Fibroblast of gingiva (primary cell): ENCODE data around the gene RPS6KA3.
"Not testable (repeated sequence)": the region's sequence is repeated elsewhere in the genome, so short reads cannot be mapped to it uniquely, and the experiment has no call there.

ENCODE experiments used
- DNase-seq: peaks from one replicate; pipeline ENCODE4 v3.0.0-alpha.2; 2011; ENCODE audit warnings: low read depth

The RPS6KA3 gene

DNA sequence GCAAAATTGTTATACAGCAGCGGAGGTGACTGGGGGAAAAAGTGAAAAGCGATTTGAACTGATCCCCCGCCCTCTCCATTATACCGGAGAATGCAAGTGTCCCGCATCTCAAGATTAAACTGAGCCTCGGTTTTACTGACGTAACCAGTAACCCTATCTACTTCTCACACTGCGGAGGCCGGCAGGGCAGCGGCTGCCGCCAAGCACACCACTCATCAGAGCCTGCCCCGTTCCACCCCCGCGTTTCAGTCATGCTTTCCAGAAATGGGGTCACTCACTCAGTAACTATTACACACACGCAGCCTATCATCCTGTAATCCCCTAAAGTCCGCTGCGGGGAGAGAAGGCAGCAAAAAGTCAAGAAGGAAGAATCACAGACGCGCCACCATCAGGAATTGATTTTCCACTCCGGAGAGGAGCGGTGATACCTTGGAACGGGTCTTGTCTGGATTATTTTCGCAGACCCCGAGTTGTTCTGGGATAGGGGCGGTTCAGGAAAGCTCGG lies 1.4 kb downstream of the RPS6KA3 start:
- peak; percentile 67 for DNase-seq

DNA sequence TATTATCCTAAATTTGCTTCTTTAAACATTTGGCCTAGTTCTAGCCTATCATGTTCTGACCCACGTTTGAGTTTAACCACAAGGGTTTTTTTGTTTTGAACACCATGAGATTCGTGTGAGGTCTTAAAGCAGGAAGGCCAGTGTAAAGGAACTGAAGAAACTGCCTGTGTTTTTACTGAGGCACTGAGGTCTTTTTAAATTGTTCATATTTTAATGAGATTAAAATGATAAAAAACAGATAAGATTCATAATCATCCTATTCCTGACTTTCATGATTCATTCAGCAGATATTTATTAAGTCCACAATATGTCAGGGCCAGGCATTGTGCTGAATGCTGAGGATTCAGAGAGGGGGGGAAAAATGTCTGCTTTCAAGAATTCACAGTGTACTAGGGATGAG lies 3.2 kb downstream of the RPS6KA3 start:
- no peak for DNase-seq

DNA sequence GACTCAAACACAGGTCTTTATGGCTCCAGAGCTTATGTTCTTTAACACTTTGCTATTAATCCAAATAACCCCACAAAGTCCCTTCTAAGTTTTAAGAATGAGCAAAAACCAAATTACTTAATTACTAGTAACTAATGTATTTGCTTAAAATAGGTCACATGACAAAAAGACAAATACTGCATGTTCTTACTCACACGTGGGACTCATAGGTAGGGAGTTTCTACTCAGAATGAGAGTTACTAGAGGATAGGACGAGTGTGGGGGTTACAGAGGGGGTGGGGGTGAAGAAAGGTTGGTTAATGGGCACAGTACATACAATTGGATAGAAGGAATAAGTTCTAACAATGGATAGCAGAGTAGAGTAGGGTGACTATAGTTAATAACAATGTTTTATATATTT lies 5.8 kb downstream of the RPS6KA3 start:
- no peak for DNase-seq

DNA sequence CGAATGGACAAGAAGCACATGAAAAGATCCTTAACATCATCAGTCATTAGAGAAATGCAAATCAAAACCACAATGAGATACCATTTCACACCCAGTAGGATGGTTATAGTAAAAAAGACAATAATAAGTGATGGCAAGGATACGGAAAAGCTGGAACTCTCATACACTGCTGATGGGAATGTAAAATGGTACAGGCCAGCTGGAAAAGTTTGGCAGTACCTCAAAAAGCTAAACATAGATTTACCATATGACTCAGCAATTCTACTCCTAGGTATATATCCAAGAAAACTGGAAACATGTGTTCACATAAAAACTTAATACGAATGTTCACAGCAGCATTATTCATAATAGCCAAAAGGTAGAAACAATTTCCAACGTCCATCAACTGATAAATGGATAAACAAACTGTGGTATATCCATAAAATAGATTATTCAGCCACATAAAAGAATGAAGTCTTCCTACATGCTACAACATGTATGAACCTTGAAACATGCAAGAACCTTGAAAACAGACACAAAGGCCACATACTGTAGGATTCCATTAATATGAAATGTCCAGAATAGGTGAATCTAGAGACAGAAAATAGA lies 11.9 kb downstream of the RPS6KA3 start:
- DNase-seq, result peak; percentile 36

DNA sequence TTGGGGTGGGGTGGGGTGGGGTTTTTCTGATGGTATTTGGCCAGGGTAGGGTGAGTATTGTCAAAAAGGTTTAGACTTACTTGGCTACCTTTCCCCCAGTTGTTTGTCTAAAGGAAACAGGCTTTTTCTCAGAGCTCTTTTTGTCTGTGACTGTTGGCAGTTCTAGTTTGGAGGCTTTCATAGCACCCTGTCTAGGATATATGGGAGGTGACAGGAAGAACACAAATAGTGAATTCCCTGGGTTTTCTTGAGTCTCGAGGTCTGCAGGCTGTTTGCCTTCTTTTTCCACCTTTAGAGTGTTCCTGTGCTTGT lies 13.5 kb downstream of the RPS6KA3 start:
- no peak for DNase-seq

DNA sequence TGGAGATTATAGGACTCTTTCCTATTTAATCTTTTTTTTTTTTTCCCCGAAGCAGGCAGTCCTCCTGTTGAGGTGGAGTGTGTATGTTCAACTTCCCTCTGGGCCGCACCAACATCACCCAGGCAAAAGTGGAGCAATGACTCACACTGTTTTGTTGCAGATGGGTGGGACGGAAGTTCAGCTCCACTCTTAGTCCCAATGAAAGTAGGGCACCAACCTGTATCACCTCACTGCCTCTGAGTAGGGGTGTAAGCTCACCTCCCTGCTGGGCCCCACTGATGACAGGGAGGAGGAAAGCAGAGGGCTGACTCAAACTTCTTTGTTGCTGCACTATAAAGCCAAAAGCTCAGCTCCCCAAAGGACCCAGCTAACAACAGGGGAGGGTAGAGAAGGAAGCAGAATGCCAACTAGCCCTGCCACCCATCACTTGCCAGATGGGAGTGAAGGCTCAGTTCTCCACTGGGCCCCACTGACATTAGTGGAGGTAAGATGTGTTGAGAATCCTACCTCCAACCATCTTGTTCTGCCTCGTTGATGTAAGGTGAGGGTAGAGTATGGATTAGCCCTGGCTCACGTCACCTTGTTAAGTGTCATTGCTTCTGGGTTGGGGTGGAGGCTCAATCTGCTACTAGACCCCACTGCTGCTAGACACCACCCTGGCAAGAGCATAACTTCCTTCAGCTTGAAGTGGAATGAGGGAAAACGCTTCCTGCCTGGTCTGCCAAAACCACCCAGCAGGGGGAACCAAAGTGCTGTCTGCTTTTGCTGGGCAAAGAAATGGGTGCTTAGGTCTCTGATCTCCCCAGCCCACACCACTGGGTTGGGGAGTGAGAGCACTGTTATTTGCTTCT lies 14.1 kb downstream of the RPS6KA3 start:
- peak; percentile 22 for DNase-seq

DNA sequence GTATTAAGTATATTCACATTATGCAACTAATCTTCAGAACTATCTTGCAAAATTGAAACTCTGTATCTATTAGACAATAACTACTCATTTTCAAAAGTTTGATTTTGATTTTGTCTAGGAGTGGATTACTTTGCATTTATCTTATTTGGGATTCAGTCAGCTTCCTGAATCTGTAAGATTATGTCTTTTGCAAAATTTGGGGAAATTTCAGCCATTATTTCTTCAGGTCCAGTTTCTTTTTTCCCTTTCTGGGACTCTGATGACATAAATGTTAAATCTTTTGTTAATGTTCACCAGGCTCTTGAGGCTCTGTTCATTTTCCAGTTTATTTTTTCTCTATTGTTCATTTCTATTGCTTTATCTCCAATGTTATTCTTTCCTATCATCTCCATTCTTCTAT lies 15.0 kb downstream of the RPS6KA3 start:
- DNase-seq, result no peak

DNA sequence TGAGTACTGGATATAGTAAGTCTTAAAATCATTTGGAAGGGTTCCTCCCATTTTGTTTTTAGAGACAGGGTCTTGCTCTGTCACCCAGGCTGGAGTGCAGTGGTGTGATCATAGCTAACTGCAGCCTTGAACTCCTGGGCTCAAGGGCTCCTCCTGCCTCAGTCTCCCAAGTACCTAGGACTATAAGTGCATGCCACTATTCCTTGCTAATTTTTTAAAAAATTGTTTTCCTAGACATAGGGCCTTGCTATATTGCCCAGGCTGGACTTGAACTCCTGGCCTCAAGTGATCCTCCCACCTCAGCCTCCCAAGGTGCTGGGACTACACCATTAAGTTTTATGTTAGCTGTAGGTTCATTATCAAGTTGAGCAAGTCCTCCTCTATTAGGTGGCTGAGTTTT lies 16.6 kb downstream of the RPS6KA3 start:
- not testable (repeated sequence) for DNase-seq

DNA sequence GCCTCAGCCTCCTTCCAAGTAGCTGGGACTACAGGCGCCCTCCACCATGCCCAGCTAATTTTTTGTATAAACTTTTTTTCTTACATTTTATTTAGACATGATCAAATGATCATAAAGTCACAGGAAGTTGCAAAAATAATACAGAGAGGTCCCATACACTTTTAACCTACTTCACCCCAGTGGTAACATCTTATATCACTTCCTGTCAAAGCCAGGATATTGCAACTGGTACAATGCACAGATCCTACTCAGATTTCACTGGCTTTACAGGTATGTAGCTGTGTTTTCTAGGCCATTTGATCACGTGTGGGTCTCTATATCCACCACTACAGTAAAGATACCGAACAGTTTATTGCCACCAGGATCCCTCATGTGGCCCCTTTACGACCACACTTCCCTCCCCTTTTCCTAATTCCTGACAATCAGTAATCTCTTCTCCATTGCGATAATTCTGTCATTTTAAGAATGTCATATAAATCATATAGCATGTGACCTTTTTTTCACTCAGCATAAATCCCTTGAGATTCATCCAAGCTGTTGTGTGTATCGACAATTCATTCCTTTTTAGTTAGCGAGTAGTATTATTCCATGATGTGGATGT lies 18.0 kb downstream of the RPS6KA3 start:
- DNase-seq, result no peak

DNA sequence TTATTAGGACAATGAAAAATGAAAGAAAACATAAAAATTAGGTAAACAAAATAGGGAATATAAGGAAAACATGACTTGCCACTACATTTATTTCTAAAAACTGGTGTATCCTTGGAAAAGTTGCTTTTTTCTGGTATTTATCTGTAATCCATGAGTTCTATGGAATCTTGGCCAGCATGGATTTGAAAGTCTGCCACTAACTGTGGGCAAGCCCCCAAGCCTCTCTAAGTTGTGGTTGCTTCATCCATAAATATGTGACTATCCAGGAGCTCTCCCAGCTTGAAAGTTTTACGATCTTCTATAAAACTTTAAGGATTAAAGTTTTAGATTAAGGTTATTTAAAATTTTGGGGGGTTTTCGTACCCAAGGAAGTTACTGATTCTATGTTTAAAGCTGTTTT lies 21.8 kb downstream of the RPS6KA3 start:
- DNase-seq, result peak; percentile 26

DNA sequence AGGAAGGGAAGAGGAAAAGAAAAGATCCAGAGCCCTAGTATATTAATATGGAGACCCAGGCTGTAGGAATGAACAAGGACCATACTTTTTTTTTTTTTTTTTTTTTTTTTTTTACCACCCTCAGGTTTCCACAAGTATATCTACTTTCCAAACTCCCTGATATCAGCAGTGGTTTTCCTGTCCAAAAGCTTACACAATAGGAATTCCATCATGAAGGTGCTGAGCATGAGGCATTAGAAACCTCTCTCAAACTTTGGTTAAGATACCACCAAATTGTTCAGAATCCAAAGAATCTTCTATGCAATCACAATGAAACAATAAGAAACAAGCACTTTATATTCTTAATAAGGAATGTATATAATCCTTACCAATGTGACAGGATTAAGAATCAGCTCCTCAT lies 26.5 kb downstream of the RPS6KA3 start:
- no peak for DNase-seq

DNA sequence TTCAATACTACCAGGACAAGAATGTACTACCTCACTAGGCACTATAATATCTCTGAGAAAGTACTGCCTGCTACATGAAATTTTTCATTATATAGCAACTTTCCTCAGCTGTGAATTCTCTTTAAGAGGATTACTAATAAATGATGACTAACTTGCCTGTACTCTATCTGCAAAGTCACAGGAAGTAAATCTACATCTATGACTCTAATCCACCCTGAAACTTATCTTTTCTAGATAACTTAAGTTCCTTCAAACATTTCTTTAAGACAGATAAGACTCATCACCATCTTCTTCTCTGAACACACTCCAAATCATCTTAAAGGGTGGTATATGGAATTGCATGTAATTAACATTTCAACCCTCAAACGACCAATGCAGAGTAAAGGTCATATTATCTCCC lies 28.8 kb downstream of the RPS6KA3 start:
- no peak for DNase-seq

DNA sequence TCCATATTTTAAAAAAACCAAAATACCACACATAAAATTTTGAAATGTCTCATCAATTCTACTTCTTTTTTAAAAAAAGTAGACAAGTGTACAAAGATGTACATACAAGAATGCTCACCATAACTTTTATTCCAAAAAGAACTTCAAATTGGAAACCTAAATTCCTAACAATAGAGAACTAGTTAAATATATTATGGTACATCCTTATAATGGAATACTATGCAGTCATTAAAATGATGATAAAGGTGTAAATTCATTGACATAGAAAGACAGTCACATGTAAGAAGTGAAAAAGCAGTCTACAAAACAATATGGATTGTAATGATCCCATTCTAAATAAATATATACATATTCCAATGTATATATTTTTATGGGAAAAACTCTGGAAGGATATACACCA lies 31.0 kb downstream of the RPS6KA3 start:
- no peak for DNase-seq

DNA sequence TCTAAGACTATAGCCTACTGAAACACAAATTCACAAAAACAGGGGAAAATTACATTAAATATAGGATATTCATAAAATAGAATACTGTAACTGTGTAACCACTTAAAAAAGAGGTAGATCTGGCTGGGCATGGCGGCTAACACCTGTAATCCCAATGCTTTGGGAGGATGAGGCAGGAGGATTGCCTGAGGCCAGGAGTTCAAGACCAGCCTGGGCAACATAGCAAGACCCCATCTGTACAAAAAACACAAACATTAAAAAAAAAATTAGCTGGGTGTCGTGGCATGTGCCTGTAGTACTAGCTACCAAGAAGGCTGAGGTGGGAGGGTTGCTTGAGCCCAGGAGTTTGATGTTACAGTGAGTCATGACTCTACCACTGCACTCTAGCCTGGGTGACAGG lies 33.4 kb downstream of the RPS6KA3 start:
- no peak for DNase-seq

DNA sequence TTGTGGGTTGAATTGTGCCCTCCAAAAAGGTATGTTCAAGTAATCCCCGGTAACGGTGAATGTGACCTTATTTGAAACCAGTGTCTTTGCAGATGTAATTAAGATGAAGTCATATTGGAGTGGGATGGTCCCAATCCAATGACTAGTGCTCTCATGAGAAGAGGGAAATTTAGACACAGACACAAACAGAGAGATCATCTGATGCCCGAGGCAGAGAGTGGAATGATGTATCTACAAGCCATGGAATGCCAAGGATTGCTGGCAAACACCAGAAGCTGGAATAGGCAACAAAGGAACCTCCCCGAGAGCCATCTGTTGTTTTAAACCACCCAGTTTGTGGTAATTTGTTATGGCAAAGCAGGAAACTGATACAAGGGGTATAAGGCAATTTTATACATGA lies 35.1 kb downstream of the RPS6KA3 start:
- DNase-seq, result peak; percentile 50

DNA sequence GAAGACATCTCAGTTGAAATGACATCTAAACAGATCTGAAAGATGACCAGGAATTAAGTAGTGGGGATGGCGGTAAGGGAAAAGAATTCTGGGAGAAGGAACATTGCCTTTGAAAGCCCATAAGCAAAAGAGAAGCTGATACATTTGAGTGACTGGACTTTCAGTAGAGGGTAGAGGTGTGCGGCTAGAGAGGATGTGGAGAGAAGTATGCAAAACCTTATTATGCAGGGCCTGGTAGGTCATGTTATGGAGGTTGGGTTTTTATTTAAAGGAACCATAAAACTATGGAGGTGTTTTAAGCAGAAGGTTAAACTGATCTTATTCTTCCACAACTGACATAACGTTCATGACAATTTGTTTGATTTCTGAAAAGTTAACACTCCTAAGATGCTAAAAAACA lies 36.3 kb downstream of the RPS6KA3 start:
- DNase-seq, result no peak

DNA sequence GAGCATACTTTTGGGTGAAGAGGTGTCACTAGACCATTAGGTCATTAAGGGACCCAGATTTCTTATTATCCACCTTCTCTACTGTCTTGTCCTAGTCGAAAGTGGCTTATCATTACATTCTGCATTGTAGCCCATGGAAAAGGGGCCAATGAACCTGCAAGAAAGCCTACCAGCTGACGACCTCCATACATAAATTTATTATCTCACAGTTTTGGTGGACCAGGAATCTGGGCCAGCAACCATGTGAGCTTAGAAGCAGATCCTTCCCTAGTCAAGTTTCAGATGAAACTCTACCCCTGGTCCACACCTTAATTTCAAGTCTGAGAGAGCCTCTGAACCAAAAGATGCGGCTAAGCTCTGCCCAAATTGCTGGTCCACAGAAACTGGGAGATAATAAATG lies 37.6 kb downstream of the RPS6KA3 start:
- DNase-seq, result no peak

DNA sequence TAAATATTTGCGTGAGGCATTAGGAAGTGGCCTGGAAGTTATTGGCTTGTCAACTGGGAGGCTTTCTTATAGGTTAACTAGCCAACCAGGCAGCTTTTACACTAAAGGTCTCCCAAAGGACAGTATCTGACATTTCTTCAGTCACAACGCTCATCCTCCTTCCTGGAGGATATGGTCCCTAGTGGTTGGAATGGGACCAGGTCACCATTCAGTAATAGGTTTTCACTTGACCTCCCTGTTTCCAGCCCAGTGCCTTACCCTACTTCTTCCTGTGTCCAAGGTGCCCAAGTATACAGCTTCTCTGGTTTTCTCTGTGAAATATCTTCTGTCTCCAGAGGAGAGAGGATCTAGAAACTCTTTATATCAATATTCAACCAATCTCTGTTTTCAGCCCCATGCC lies 38.5 kb downstream of the RPS6KA3 start:
- DNase-seq, result no peak

DNA sequence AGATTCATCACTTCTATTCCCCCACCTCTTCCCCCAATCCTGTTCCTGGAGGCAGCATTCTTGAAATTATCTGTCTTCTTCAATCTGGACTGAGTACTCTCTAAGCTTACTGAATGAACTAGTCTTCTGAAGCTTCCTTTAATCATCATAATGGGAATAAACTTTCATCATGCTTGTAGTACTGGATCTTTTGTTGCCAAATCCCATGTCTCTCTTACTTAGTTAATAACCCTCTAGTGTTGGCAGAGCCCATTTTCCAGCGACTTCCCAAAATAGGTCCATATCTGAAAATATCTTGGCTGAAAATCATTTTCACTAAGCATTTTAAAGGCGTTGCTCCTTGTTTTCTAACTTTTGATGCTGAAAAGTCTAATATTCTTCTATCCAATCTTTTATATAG lies 39.6 kb downstream of the RPS6KA3 start:
- DNase-seq, result no peak

DNA sequence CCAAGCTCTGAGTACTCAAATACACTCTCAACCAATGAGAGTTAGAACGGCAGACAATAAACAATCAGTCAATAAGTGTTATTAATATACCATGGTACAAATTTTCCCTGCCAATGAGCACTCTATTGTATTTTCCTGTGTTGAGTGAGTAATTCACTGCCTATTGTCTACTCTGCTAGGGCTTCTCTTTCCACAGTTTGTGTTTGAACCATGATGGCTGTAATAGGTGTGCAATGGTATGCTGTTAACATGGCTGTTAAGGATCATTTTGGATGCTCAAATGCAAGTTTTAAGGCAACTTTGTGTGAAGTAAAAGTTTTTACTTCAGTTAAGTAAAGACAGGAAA lies 41.2 kb downstream of the RPS6KA3 start:
- no peak for DNase-seq

DNA sequence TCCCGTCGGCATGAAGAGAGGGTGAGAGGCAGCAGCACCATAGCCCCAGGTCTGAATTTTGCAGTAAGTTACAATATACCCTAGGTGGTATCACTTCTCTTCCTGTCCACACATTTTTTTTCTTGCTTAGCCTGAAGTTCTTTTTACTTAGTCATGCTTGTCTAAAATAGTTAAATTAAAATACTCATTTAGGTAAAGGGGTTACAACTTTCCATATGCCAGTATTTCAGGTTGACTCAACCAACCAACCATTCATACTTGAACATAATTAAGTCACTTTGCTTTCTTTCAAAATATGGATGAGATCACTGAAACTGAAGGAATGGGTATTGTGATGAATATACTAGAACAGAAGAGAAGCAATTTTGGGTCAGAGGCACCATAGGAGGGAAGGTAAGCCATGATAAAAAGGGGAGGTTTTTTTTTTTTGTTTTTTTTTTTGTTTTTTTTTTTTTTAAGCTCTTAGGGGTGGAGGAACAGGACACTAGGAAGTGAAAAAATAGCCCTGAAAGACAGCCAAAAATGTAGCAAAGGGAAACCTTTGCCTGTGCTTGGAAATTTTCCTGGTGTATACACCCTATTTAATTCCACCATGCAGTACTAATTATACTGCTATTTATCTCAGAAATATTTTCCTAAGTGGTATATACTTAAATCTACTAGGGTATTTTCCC lies 41.8 kb downstream of the RPS6KA3 start:
- peak; percentile 52 for DNase-seq

DNA sequence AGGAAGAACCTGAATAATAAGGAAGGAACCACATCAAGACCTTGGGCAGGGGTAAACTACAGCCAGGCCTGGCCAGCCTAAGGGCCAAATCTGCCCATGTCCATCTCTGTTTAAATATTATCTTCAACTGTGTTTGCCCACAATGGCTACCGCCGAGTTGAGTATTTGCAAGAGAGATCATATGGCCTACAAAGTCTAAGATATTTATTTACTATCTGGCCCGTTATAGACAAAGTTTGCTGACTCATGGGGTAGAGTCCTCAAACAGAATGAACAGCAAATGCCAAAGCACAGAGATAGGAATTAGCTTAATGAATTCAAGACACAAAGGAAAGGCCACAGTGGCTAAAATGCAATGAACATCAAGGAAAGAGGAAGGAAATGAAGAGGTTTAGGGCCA lies 44.8 kb downstream of the RPS6KA3 start:
- DNase-seq, result peak; percentile 56
